Nephron (organoid): ENCODE measurements around the gene TRNT1.

Source experiments
- H3K27ac Mint-ChIP-seq, 3 experiments: 2 replicates each; pipeline ENCODE4 v1.8.0; 2020; ENCODE audit warnings: mixed read lengths in 3 of 3, mild to moderate bottlenecking in 2 of 3, moderate library complexity in 1 of 3
- H3K27me3 Mint-ChIP-seq: 2 replicates; pipeline ENCODE4 v1.8.0; 2021; ENCODE audit warnings: low read depth, mild to moderate bottlenecking, moderate library complexity, mixed read lengths
- H3K36me3 Mint-ChIP-seq: 2 replicates; pipeline ENCODE4 v1.8.0; 2020; ENCODE audit warnings: low read depth, mixed read lengths
- H3K4me1 Mint-ChIP-seq: 2 replicates; pipeline ENCODE4 v1.8.0; 2020; ENCODE audit warnings: mixed read lengths
- H3K4me3 Mint-ChIP-seq, 3 experiments: 2 replicates each; pipeline ENCODE4 v1.8.0; 2020; ENCODE audit warnings: mild to moderate bottlenecking in 3 of 3, mixed read lengths in 3 of 3, moderate library complexity in 2 of 3
- H3K9me3 Mint-ChIP-seq: 2 replicates; pipeline ENCODE4 v1.8.0; 2020; ENCODE audit warnings: mixed read lengths
- TF ChIP-seq, protein P1 (sequence below), 3 experiments: fragments of 200-600 bp; sonication (generic); IDR thresholded peaks; one replicate each; pipeline ENCODE4 v1.5.0; 2021; ENCODE audit warnings: antibody characterized with exemption in 3 of 3; ENCODE audit not compliant: unreplicated experiment in 3 of 3

The TRNT1 gene

DNA sequence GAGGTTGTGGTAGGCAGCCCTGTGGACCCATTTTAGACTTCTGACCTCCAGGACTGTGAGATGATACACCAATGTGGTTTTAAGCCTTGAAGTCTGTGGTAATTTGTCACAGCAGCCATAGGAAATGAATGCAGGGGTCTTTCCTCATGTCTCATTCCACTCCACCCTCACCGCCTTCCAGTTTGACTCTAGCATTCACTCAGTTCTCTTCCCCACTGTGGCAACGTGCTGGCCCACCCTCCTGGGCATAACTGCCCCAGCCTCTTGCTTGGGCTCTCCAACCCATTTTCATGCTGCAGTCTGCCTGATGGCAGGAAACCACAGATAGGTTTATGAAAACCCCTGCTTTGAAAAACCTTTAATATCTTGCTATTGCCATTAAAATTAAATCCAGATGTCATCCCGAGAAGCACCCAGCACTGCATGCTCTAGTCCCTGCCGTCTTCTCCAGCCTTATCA is 7.3 kb upstream of the TRNT1 start:
- no peak overlapping the region for H3K4me3 Mint-ChIP-seq
- TF ChIP-seq, protein P1, sequence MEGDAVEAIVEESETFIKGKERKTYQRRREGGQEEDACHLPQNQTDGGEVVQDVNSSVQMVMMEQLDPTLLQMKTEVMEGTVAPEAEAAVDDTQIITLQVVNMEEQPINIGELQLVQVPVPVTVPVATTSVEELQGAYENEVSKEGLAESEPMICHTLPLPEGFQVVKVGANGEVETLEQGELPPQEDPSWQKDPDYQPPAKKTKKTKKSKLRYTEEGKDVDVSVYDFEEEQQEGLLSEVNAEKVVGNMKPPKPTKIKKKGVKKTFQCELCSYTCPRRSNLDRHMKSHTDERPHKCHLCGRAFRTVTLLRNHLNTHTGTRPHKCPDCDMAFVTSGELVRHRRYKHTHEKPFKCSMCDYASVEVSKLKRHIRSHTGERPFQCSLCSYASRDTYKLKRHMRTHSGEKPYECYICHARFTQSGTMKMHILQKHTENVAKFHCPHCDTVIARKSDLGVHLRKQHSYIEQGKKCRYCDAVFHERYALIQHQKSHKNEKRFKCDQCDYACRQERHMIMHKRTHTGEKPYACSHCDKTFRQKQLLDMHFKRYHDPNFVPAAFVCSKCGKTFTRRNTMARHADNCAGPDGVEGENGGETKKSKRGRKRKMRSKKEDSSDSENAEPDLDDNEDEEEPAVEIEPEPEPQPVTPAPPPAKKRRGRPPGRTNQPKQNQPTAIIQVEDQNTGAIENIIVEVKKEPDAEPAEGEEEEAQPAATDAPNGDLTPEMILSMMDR (IDR thresholded peaks at IDR 0.05; ENCODE audit: unreplicated experiment in 3 of 3): no peak
- H3K4me1 Mint-ChIP-seq: no peaks in the 10 kb centered on the region
- H3K36me3 Mint-ChIP-seq: no peaks in the 10 kb centered on the region
- H3K9me3 Mint-ChIP-seq: no peaks in the 10 kb centered on the region
- no peaks in the 10 kb centered on the region for H3K27me3 Mint-ChIP-seq
- no peak overlapping the region for H3K27ac Mint-ChIP-seq

DNA sequence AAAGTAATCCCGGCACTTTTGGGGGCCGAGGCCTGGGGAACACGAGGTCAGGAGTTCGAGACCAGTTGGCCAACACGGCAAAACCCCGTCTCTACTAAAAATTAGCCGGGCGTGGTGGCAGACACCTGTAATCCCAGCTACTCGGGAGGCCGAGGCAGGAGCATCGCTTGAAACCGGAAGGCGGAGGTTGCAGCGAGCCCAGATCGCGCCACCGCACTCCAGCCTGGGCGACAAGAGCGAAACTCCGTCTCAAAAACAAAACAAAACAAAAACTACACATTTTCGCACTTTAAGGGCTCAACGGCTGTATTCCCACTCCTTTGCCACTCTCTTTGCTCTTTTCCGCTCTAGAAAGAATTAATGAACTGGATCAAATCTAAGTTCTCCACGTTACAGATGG is 763 bp upstream of the TRNT1 start:
- H3K9me3 Mint-ChIP-seq: no peaks in the 10 kb centered on the region
- H3K27ac Mint-ChIP-seq: peak overlapping the region; percentile 92 to 99 (median 99)
- TF ChIP-seq, protein P1 (IDR thresholded peaks at IDR 0.05; ENCODE audit: unreplicated experiment in 3 of 3): no peak
- peaks cover 24% of the 10 kb centered on the region for H3K4me1 Mint-ChIP-seq
- peak overlapping the region; percentile 90 to 97 (median 95) for H3K4me3 Mint-ChIP-seq
- H3K27me3 Mint-ChIP-seq: no peaks in the 10 kb centered on the region
- peaks cover 23% of the 10 kb centered on the region for H3K36me3 Mint-ChIP-seq

DNA sequence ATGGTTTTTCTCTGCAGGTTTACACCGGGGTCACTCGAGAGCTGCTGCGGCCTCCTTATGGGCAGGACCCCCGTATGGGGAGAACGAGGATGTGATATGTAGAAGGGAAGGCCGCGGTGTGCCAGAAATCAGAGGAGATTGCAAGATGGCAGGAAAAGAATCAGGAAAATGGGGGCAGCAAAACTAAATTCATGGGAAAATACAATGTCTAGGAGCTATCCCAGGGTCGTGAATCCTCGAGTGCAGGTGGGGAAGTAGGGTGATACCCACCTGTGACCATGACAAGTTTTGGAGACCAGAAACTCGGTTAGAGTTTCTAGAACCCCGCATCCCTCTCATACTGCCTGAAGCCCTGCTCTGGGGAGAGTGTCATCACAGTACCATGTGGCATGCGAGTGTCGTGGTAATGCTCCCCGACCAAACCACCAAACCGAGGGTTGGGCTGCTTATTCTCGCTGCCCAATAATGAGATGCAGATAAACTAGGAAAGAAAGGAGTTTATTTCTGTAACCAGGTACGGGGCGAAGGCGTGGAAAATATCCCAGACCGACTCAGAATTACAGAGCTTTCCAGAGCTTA is 781 bp downstream of the TRNT1 start:
- TF ChIP-seq, protein P1 (IDR thresholded peaks at IDR 0.05; ENCODE audit: unreplicated experiment in 3 of 3): no peak
- Mint-ChIP-seq H3K4me3 (peak overlapping the region; percentile 90 to 97 (median 95)), H3K27ac (peak overlapping the region; percentile 92 to 99 (median 99)), H3K4me1 (peaks cover 24% of the 10 kb centered on the region), H3K36me3 (peaks cover 28% of the 10 kb centered on the region), H3K9me3 (no peaks in the 10 kb centered on the region), H3K27me3 (no peaks in the 10 kb centered on the region)

DNA sequence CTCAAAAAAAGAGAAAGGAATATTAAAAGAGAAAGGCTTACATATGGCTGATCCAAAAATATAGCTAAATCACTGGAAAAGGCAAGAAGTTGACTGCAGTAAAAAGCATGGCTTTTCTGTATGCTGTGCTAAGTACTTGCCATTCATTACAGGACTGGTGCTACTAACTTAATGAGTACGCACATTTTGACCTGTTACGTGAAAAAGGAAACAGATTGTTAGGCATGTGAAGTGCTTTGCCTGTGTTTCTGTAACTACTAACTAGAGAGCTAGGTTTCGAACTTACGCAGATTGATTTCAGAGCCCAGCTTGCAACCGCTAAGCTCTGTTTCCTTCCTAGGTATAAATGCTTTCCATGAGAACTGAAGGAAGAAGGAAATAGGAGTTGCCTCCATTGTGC is 2.8 kb downstream of the TRNT1 start:
- peak overlapping the region in 1 of 3 experiments; percentile 39 for H3K4me3 Mint-ChIP-seq
- H3K9me3 Mint-ChIP-seq: no peaks in the 10 kb centered on the region
- H3K4me1 Mint-ChIP-seq: peaks cover 28% of the 10 kb centered on the region
- H3K36me3 Mint-ChIP-seq: peaks cover 40% of the 10 kb centered on the region
- H3K27ac Mint-ChIP-seq: no peak overlapping the region
- TF ChIP-seq, protein P1 (IDR thresholded peaks at IDR 0.05; ENCODE audit: unreplicated experiment in 3 of 3): no peak
- no peaks in the 10 kb centered on the region for H3K27me3 Mint-ChIP-seq

DNA sequence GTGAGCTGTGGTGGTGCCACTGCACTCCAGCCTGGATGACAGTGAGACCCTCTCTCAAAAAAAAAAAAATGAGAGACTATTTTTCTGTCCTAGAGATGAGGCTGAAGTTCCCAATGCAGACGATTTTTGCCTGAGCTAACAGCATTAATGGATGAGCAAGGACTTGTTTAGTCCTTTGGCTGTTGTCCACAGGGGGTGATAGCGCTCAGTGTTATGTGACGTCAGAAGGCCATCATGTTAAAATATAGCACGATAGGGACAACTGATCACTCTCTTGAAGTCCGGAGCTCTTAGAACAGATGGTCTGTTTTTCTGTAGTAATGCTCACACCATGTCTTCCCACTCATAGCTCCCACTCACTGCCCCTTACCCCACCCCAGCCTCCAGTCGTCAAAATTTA is 6.8 kb downstream of the TRNT1 start:
- H3K4me1 Mint-ChIP-seq: peaks cover 9% of the 10 kb centered on the region
- no peak overlapping the region for H3K27ac Mint-ChIP-seq
- H3K27me3 Mint-ChIP-seq: no peaks in the 10 kb centered on the region
- TF ChIP-seq, protein P1 (IDR thresholded peaks at IDR 0.05; ENCODE audit: unreplicated experiment in 3 of 3): no peak
- no peak overlapping the region for H3K4me3 Mint-ChIP-seq
- peaks cover 70% of the 10 kb centered on the region for H3K36me3 Mint-ChIP-seq
- no peaks in the 10 kb centered on the region for H3K9me3 Mint-ChIP-seq
